Dedifferentiated amniotic fluid mesenchymal stem cell (primary cell): Measurements from ENCODE around the gene ACVR1B.

Experiments
- DNase-seq: peaks from one replicate; pipeline ENCODE4 v3.0.0-alpha.2; 2016; ENCODE audit errors: extremely low spot score

ACVR1B gene

DNA sequence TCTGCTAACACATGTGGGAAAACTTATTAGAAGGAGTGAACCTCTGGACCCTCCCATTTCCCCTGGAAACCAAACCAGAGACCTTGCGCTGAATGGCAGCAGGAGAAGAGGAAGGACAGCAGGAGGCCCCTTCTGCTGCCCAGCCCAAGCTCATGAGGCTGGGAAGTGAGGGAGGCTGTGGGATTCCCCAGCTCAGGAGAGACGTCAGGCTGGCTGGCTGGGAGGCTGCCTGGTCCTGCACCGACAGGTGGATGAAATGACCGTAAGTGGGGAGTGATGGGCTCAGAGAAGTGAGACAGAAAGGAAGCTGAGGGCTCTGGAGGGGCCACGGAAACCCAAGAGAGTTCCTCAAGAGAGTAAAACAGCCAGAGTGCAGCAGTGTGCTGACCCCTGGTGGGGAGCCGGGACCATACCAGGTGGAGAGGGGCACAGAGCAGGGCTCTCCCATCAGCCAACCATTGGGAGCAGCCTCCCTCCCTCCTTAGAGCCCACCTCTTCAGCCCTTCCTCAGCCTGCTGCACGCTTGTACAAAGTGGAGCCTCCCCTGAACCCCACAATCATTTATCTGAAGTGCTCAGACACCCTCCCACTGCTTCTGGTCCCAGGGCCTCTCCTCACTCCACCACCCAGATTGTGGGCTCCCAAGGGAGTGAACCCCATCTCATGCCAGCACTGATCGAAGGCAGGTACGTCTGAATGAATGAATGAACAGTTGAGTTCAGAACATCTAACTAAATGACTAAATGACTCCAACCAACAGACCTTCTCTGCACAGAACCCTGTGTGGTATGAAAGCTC, 69.2 kb downstream of the ACVR1B start:
- peak; percentile 37 for DNase-seq

DNA sequence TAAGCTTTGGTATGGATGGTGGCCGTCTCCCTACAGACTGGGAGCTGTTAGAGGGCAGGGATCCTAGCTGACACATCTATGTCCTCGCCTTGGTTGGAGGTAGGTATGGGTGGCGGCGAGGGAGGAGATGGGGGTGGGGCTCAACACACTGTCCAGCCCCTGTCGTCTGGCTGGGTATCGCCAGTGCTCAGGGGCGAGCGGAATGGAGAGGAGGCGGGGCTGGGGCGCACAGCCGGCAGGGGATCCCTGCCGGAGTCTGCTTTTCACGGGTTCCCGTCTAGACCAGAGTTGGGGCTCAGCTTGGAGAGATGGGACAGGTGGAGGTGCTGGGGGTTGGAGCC, 71.3 kb downstream of the ACVR1B start:
- DNase-seq: no peak

DNA sequence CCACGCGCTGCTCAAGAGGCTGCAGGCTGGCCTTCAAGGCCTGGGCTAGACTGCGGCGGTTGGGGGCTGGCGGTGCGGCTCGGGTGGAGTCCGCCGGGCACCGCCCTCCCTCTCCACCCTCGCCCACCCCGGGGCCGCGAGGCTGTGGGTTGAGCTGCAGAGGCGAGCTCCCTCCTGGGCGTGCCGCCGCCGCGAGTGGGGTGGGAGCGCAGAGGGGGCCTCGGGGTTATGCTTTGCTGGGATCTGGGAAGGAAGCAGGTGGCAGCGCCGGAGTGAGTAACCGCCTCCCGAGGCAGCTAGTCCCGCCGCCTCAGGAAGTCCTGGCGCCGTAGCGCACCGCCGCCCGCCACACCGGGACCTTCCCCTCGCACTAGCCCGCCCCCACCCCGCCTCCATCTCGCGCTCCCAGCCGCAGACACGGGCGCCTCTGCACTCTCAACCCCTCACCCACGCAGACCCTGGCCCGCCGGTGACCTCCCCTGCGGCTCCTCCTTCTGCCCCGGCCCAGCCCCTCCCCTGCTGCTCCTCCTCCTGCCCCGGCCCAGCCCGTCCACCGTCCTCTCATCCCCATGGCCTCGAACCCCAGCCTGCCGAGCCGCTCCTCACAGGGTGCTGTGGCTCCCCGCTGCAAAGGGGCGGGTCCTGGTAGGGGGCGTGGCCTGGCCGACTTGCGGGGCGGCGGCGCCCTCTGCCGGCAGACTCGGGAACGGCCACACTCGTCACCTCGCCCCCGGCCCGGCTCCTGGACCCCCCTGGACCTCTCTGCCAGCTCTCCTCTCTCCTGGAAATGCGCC, 71.9 kb downstream of the ACVR1B start:
- peak; percentile 65 for DNase-seq

DNA sequence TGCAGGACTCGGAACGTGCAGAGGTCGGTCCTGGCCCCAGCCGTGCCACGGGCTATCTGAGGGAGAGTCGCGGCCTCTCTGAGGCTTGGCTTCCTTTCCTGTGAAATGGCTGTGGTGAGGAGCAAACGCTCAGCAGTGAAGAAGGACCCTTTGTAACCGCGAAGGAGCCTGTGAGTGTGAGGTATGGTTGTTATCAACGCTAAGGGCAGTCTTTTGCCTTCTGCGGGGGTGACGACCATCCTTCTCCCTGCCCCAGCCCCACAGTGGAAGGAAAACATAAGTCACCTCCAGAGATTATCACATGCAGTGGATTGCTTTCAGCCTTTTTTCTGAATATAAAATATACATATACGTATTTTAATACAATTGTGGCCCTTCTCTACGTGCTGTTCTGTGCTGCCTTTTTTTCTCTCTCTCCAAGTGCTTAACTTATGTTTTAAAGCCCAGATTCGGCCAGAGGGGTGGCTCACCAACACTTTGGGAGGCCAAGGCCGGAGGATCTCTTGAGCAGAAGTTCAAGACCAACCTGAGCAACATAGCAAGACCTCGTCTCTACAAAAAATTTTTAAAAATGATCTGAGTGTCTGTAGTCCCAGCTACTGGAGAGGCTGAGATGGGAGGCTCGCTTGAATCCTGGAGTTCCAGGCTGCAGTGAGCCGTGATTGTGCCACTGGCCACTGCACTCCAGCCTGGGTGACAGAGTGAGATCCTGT, 72.6 kb downstream of the ACVR1B start:
- DNase-seq: no peak

DNA sequence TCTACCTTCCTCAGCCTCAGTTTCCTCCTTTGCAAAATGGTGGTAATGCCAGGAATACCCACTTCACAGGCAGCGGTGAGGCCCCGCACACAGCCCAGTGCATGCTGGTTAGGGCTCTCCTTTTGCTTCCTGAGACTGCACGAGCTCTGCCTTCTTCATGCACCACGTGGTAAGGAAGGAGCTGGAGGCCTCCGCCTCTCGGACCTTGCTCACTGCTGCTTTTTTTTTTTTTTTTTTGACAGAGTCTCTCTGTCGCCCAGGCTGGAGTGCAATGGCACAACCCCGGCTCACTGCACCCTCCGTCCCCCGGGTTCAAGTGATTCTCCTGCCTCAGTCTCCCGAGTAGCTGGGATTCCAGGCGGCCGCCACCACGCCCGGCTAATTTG, 73.3 kb downstream of the ACVR1B start:
- DNase-seq: no peak

DNA sequence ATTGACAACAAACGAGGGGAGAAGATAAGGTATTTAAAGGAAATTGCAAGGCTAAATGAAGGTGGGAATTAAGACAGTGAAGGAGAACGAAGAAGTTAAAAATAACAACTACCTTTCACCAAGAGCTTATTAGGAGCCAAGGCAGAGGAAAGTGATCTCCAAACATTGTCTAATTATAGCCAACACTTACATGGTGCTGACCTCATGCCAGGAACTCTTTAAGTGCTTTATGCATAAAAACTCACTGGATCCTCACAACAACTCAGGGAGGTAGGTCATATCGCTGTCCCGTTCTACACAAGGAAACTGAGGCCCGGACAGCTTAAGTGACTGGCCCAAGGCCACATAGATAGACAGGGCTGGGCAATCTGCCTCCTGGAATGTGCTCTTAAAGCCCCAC, 74.8 kb downstream of the ACVR1B start:
- no peak for DNase-seq

DNA sequence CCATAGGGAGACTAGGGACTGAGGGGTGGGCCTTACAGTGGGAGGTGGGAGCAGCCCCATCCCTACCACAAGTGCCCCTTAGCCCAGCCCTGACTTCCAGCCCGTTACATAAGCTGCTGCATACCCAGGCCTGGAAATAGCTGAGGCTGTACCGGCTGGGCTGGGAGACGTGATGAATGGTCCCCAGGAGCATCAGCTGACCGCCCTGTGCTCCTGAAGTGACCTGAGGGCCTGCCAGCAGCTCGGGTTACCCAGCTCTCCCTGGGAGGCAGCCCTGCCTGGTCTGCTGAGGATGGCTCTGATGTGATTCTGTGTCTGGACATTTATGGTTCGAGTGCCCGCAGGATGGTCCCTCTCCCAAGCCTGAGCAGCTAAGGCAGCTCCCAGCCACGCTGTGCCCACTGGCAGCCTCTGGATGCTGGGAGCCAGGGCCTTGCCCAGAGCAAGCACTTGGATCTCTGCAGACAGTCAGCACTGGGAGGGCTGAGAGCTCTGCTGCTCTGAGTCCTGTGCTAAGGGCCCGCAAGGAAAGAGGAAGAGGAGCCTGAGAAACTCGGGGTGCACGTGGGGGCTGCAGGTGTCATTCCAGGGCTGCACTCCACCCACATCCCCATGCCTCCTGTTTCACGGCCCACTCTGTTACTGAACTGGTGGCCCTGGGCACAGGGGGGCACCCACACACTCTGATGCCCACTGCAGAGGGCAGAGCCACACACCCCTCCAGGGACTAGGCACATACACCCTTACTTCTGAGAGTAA, 75.8 kb downstream of the ACVR1B start:
- DNase-seq: no peak

DNA sequence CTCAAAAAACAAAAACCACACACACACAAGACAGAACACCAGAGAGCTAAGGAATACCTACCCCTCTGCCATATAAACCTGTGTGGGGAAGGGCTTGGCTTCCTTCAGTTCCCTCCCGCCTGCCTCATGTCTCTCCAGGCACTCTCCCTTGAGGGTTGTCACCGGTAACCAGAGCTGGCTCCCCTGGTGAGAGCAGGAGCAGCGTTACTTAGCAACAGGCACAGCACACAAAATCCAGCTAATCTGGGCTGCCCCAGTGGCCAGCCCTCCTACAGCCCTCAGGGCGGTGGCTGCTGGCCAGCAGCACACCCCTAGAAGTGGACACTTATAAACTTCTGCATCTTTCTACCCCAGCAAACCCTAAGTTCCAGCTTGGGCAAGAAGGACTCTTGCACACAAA, 78.2 kb downstream of the ACVR1B start:
- no peak for DNase-seq

DNA sequence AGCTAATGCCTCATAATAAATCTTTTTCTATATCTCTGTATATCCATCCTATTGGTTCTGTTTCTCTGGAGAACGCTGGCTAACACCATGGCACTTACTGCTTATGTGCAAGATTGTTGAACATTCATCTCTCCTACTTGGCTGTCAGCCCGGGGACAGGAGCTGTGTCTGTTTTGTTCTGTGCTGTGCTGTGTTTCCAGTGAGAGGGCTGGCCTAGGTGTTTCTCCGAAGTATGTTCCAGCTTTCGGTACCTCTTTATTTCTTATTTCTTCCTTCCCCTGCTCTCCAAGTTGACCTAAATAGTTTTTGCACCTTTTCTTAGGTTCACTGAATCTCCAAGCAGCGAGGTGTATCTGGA, 80.9 kb downstream of the ACVR1B start:
- peak; percentile 49 for DNase-seq

DNA sequence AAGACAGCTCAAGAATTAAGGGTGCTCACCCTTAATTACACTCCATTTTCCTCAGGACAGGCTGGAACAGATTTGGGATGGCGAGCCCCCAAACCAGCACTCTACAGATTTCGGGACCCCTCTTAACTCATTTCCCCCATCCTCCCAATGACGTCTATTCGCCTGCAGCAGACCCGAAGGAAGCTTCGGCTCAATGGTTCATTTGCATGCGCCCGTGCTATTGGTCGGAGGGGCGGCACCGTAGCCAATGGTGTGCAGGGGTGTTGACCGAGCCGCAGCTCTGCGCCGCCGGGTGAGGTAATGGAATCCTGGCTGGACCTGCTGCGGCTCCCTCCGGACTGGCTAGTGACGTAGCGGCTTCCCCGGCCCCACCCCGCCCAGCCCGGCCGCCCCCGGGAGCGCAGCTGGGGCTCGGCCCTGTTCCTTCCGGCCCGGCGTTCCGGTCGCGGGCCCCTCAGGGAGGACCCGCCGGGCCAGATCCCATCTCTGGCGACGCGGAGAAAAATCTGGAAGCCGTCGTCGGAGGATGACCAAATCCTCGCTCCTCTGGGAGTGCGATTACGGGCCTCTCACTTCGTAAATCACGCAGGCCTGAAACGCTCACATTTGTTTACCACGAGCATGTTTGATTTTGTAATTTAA, 81.4 kb downstream of the ACVR1B start:
- DNase-seq: peak; percentile 96

DNA sequence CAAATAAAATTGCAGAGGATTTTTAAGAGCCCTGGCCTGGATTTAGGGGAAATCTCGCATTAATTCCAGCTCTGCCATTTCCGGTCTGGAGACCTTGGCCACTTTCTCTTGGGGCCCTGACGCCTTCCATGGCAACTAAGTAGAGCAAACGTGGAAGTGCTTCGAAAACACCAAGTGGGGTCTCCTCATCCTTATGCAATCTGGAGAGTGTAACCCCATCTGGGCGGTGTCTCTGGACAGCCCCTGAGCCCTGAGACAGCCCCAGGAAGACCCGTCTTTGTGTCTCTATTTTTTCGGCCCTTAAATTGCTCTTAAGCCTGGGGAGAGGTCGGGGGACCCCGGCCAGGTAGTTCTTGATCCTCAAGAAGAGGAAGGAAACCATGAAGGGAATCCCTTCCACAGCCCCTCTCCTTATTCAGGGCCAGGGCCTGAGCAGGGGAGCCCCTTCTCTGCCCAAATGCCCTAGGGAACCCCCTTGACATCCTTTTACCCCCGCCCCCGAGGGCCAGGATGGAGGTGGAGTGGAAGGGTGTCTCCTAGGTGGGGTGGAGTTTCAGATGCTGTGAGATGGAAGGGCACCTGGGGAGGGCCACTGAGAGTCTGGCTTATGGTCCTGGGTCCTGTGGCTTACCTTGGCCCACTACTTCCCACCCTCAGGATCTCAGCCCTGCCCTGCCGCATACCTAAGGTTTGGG, 82.1 kb downstream of the ACVR1B start:
- DNase-seq: no peak

DNA sequence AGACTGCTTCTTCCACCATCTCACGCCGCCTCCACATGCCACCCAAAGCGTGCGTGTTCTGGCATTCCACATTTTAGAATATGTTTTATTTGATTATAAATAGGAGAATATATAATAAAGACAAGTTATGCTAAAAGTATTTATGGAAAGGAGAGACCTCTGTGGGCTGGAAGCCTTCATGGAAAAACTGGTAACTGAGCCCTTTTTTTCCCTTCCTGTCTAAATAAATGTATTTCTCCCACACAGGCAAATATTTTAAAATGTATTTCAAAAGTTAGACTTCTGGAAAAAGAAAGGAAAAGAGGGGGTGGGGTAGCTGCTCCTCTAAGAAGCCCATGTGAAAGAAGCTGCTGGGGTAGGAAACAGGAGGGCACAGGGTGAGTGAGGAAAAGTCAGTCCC, 83.7 kb downstream of the ACVR1B start:
- DNase-seq: no peak

DNA sequence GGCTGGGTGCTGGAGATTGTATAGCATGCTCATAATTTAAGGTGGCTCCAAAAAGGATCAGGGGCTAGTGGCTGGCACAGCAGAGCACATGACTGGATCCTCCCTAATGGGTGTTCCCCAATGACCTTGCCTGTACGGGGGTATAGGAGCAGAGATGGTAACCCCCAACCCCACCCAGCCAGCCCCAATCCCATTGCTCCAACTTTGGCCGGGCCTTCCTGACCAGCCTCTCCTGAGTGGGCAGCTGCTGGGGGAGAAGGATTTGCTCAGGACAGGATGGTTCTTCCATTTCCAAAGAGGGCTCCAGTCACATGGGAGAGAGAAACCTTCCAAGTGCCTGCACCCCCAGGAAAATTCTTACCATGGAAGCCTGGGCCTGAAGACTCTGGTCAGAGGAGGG, 84.4 kb downstream of the ACVR1B start:
- no peak for DNase-seq

DNA sequence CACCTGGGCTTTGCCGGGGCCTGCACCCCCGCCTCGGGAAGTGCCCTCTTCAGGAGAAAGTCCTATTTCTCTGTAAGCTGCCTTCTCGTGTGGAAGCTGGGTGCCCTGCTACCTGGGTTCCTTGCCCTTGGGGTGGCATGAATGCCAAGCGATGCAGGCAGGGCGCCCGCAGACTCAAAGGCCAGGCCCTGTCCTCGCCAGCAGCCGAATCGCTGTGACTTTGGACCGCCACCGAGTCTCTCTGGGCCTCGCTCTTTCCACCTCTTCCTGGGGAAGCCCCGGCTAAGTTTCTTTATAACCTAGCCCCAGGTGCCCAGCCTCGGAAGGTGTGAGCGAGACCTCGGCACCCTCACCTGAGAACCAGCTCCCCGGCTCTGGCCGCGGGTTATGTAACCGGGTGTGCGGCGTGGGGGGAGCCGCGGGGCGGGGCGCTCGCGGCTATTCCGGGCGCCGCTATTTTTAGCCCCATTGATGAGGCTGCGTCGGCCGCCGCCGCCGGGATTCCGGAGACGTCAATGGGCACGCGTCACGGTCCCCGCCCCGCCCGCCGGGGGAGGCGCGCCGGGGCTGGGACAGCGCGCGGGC, 85.2 kb downstream of the ACVR1B start:
- peak; percentile 72 for DNase-seq

DNA sequence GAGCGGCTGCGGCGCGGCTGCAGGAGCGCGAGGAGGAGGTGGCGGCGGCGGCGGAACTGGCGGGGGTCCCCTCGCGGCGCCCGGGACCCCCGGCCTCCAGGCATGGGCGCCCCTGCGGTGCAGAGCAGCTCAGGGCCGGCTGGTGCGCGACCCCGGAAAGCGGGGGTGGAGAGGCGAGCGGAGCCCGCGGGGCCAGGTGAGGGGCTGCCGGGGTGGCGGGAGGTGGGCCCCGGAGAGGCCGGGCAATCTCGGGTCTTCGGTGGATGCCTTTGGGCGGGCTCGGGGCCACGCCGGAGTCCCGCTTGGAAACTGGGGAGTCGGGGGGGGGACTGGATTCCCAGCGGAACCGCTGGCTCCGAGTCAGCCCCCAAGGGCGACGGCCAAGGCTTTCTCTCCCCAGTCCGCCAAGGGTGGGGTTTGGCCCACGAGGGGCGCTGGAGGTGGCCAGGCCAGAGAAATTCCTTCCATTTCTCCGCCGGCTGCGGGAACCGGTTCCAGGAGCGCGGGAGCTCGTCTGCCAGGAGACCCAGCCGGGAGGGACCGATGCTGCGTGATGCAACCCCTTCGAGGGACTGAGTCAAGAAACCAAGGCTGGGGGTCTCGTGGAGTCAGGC, 85.9 kb downstream of the ACVR1B start:
- DNase-seq: peak; percentile 60

DNA sequence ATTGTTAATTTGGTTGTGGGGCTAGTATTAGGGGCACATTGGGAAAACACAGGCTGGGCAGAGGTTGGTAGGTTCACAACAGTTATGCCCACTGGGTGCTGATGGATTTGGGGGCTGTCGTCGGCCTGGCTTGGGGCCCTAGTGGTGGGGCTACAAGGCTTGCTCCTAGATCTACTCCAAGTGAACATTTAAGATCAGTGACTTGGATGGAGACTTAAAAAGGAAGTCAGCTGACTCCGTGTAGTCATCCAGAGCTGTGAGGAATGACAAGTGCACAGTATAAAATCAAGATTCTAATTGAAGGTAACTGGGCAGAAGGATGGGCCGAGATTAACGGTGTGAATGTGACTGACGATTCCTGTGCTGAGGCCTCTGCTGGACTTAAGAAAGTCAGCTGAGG, 86.9 kb downstream of the ACVR1B start:
- DNase-seq: no peak

DNA sequence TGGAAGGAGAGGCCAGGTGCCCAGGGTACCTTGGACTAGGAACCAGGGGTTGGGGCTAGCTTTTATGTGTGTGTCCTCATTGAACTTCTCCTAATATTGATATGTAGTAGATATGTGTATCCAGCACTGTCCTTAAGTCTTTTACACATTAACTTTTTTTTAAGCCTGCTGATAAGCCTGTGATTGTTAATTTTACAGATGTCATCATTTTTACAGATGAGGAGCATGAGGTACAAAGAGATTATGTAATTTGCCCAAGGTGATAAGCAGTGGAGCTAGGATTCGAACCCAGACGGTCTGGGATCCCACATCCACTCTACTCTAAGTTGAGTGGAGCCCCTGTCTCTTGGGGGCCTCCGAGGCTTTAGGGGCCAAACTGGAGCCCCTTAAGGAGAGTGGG, 89.5 kb downstream of the ACVR1B start:
- no peak for DNase-seq

DNA sequence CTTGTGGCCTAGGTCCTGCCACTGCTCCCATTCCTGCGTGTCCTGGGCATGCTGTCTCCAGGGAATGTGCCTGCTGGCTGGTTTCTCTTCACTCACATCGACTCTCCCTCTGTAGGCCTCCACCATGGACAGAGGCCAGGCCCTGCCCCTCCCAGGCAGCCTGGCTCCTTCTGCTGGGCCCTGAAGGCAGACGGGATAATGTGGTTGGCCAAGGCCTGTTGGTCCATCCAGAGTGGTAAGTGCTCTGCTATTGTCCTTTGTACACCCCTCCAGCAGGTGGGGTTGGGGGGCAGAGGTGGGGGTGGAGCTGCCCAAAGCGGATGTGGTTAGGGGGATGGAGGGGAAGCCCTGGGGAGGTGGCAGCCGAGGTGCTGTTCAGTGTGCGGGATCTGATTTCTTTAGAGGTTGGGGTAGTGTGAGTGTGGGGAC, 90.2 kb downstream of the ACVR1B start:
- DNase-seq: peak; percentile 80

DNA sequence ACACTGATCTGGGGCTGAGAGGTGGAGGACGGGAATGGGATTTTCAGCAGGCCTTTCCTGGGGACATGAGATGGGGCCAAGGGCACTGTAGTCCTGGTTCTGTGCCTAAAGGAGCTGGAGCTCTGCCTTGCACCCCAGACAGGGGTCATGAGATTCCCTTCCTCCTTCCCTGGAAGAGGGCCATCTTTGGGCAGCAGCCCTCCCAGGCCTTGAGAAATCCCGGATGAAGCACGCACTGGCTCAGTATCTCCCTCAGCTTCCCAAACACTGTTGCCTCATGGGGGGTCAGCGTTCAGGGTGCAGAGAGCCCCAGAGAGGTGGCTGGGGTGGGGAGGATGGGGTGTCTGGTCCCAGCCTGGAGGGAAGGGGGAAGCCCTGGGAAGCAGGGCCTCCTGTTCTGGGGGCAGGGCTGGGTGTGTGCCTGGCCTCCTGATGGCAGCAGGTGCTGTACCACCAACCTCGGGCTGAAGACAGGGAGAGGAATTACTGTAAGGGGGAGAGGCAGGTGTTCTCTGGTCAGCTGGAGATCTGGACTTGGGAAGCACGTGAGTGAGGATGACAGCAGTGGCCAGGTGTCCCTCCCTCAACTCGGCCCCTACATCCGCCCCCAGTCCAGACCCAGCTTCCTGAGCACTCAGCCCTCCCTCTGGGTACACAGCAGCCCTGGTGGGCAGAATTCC, 91.3 kb downstream of the ACVR1B start:
- no peak for DNase-seq
